ENCODE measurements around the gene ENPP1. TPM values are rescaled to one million over a fixed set of nuclear protein-coding genes. Genes with fewer than 3 reads are reported as not detected.

ENPP1 gene
- total and polyA plus RNA-seq, 3 donors from 2014 or later, result 8.3 to 16.0 (median 12.0) TPM

- no peaks in the 10 kb centered on the region for H3K27me3 ChIP-seq
- no peaks in the 10 kb centered on the region for H3K36me3 ChIP-seq (ENCODE audit: low read depth, missing control alignments)
- intact Hi-C loops (cut with DNase I; ENCODE audit: low total_unique reads), result loop anchor here (5.0 kb wide), 1 partner anchor 297 kb away; no protein-coding TSS in a partner anchor
- WGBS, 2 donors, result 80 to 91% methylated on average over 3 of the region's 3 CpGs
- no peak overlapping the region for H3K27ac ChIP-seq
- no peak overlapping the region for H3K4me3 ChIP-seq
- no peak for DNase-seq
- H3K9me3 ChIP-seq, result no peaks in the 10 kb centered on the region
- no peaks in the 10 kb centered on the region for H3K4me1 ChIP-seq
- TF ChIP-seq POLR2A (IDR thresholded peaks at IDR 0.05) (no peak), CTCF (IDR thresholded peaks at IDR 0.05) (no peak)
Measured at GRCh38 chr6:131920656-131921055, 112.8 kb downstream of the ENPP1 start.

- Histone ChIP-seq H3K4me3 (no peak overlapping the region), H3K4me1 (no peaks in the 10 kb centered on the region), H3K9me3 (no peaks in the 10 kb centered on the region), H3K27me3 (no peaks in the 10 kb centered on the region), H3K36me3 (ENCODE audit: low read depth, missing control alignments) (no peaks in the 10 kb centered on the region), H3K27ac (no peak overlapping the region)
- DNase-seq, result peak; percentile 86
- TF ChIP-seq POLR2A (IDR thresholded peaks at IDR 0.05) (no peak), CTCF (IDR thresholded peaks at IDR 0.05) (peak; percentile 49 to 57 (median 52))
- intact Hi-C loops (cut with DNase I; ENCODE audit: low total_unique reads), result loop anchor here (5.0 kb wide), 1 partner anchor 294 kb away; no protein-coding TSS in a partner anchor
- WGBS, 2 donors, result 8 to 17% methylated on average over 2 of the region's 2 CpGs
Measured at GRCh38 chr6:131923356-131923755, 115.5 kb downstream of the ENPP1 start.

GRCh38 chr6:131924881-131925474 lies 117.2 kb downstream of the ENPP1 start:
- WGBS, 2 donors, result 40% methylated on average over 4 of the region's 4 CpGs
- H3K36me3 ChIP-seq (ENCODE audit: low read depth, missing control alignments), result no peaks in the 10 kb centered on the region
- no peaks in the 10 kb centered on the region for H3K9me3 ChIP-seq
- H3K4me1 ChIP-seq, result no peaks in the 10 kb centered on the region
- H3K27me3 ChIP-seq, result no peaks in the 10 kb centered on the region
- TF ChIP-seq POLR2A (IDR thresholded peaks at IDR 0.05) (no peak), CTCF (IDR thresholded peaks at IDR 0.05) (peak in 2 of 3 experiments; percentile 29 to 48)
- DNase-seq, result no peak
- intact Hi-C loops (cut with DNase I; ENCODE audit: low total_unique reads), result loop anchor here (5.0 kb wide), 1 partner anchor 292 kb away; no protein-coding TSS in a partner anchor
- no peak overlapping the region for H3K4me3 ChIP-seq
- H3K27ac ChIP-seq, result no peak overlapping the region

- Histone ChIP-seq H3K27ac (no peak overlapping the region), H3K9me3 (no peaks in the 10 kb centered on the region), H3K4me1 (no peaks in the 10 kb centered on the region), H3K36me3 (ENCODE audit: low read depth, missing control alignments) (no peaks in the 10 kb centered on the region), H3K4me3 (no peak overlapping the region), H3K27me3 (no peaks in the 10 kb centered on the region)
- 71 to 87% methylated on average over 2 of the region's 2 CpGs for WGBS, 2 donors
- no peak for TF ChIP-seq POLR2A (IDR thresholded peaks at IDR 0.05)
- DNase-seq, result no peak
- intact Hi-C loops (cut with DNase I; ENCODE audit: low total_unique reads), result no loop called here
Measured at GRCh38 chr6:131929264-131929663, 121.4 kb downstream of the ENPP1 start.

- Histone ChIP-seq H3K4me1 (no peaks in the 10 kb centered on the region), H3K36me3 (ENCODE audit: low read depth, missing control alignments) (no peaks in the 10 kb centered on the region), H3K4me3 (no peak overlapping the region), H3K27me3 (no peaks in the 10 kb centered on the region), H3K27ac (no peak overlapping the region), H3K9me3 (no peaks in the 10 kb centered on the region)
- WGBS, 2 donors, result 70 to 85% methylated on average over 1 of the region's 1 CpG
- intact Hi-C loops (cut with DNase I; ENCODE audit: low total_unique reads), result no loop called here
- TF ChIP-seq POLR2A (IDR thresholded peaks at IDR 0.05) (no peak), CTCF (IDR thresholded peaks at IDR 0.05) (no peak)
- DNase-seq, result no peak
Measured at GRCh38 chr6:131929976-131930375, 122.2 kb downstream of the ENPP1 start.
